GM18498 (cell line): ENCODE results near the gene CCL7.

Source experiments
- ATAC-seq: cut with Tn5 transposase; IDR thresholded peaks from one replicate; pipeline ENCODE4 v1.9.1; 2021; ENCODE audit warnings: mild to moderate bottlenecking, moderate library complexity; ENCODE audit not compliant: unreplicated experiment

The CCL7 gene

DNA sequence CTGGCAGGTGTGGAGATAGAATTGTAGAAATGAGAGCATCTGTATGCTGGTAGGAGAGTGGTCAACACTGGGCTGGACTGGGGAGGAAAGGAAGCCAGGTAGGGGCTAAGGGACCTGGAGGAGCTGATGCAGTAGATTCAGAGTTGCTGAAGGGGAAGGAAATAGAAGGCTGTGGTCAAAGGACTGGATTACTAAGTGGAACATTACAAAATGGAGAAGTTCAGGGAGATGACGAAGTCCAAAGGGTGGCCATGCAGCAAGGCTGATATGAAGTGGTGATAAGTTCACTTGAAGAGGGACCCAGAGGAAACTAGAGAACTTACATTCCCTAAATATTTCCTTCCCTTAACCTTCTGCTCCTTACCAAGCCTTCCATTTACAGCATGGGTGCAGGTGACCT is 23.6 kb upstream of the CCL7 start:
- no peak for ATAC-seq

DNA sequence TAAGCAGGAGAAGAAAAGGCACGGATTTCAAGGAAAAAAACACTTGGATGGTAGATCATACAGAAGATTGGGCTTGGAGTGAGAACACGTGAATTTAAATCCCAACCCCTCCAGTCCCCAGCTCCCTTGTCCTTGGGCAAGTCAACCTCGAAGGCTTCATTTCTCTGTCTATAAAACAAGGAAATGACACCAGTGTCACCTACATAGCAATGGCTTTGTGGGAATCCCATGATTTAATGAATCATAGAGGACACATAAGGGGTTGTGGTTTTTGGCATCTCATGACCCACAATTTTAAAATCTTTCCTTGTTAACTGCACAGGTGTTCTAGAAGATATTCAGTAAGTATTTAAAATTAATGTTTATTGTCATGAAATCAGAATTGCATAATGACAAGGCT is 23.1 kb upstream of the CCL7 start:
- no peak for ATAC-seq

GRCh38 chr17:34248511-34249024 is 21.5 kb upstream of the CCL7 start:
- no peak for ATAC-seq

GRCh38 chr17:34249061-34249460 is 21.0 kb upstream of the CCL7 start:
- no peak for ATAC-seq

GRCh38 chr17:34249478-34249877 is 20.5 kb upstream of the CCL7 start:
- ATAC-seq, result no peak

DNA sequence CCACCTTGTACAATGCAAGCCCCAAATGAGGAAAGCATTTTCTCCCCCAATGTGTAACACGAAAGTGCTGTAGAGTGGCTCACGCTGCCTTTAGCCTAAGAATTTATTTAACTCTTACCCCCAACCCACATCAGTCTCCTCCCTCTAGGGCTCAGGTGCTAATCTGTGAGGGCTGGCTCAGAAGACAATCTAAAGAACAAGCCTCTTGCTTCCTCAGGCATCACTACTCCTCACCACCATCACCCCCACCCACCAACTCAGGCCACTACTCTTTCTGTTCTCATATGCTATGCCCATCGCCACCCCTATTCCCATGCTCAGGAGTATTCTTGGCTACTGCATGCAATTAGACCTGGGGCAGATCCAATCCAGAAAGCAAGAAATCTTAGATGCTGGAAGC is 18.8 kb upstream of the CCL7 start:
- ATAC-seq, result no peak

- no peak for ATAC-seq
Observed at GRCh38 chr17:34252095-34252443, 18.0 kb upstream of the CCL7 start.

DNA sequence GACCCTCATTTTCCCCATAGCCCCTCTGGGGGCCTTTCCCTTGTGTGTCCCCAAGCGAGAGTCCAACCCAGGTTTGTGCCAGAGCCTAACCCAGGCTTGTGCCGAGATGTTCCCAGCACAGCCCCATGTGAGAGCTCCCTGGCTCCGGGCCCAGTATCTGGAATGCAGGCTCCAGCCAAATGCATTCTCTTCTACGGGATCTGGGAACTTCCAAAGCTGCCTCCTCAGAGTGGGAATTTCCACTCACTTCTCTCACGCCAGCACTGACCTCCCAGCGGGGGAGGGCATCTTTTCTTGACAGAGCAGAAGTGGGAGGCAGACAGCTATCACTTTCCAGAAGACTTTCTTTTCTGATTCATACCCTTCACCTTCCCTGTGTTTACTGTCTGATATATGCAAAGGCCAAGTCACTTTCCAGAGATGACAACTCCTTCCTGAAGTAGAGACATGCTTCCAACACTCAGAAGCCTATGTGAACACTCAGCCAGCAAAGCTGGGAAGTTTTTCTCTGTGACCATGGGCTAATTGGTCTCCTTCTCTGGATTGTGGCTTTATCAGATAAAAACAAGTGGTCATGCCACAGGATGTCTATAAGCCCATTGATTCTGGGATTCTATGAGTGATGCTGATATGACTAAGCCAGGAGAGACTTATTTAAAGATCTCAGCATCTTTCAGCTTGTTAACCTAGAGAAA is 17.4 kb upstream of the CCL7 start:
- ATAC-seq, result no peak

GRCh38 chr17:34253139-34253525 is 16.9 kb upstream of the CCL7 start:
- no peak for ATAC-seq

- ATAC-seq, result no peak
Observed at GRCh38 chr17:34254146-34254545, 15.9 kb upstream of the CCL7 start.

DNA sequence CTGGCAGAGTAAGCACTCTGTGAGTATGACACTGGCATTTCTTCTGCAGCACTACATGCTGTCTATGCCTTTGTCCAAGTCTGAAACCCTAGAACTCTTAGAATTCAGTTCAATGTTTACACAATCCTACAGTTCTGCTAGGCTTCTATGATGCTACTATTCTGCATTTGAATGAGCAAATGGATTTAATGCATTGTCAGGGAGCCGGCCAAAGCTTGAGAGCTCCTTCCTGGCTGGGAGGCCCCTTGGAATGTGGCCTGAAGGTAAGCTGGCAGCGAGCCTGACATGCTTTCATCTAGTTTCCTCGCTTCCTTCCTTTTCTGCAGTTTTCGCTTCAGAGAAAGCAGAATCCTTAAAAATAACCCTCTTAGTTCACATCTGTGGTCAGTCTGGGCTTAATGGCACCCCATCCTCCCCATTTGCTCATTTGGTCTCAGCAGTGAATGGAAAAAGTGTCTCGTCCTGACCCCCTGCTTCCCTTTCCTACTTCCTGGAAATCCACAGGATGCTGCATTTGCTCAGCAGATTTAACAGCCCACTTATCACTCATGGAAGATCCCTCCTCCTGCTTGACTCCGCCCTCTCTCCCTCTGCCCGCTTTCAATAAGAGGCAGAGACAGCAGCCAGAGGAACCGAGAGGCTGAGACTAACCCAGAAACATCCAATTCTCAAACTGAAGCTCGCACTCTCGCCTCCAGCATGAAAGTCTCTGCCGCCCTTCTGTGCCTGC is 15.2 kb upstream of the CCL7 start, which contains the start of gene CCL2:
TSS of gene CCL2 (plus strand) at position 635 of the 730 bp plus-strand sequence. CDS start at position 700, 65 bp downstream.
- ATAC-seq, result no peak

- ATAC-seq, result no peak
Observed at GRCh38 chr17:34255381-34255732, 14.7 kb upstream of the CCL7 start.

- ATAC-seq, result no peak
Observed at GRCh38 chr17:34255841-34256240, 14.2 kb upstream of the CCL7 start.

- no peak for ATAC-seq
Observed at GRCh38 chr17:34257299-34257985, 12.6 kb upstream of the CCL7 start.

DNA sequence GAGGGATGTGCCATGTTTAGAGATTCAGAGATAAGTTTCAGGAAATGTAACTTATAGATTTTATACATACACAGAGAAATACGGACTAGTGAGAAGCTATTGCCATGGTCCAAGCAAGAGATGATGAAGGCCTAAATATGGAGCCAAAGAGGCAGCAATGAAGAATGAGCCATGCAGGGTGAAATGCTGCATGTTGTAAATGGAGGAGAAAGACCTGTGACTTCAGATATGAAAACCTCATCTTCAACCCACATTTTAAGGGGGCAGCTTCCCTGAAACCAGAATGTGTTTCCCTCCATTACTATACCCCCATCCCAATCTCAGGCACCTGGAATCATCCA is 12.1 kb upstream of the CCL7 start:
- no peak for ATAC-seq

DNA sequence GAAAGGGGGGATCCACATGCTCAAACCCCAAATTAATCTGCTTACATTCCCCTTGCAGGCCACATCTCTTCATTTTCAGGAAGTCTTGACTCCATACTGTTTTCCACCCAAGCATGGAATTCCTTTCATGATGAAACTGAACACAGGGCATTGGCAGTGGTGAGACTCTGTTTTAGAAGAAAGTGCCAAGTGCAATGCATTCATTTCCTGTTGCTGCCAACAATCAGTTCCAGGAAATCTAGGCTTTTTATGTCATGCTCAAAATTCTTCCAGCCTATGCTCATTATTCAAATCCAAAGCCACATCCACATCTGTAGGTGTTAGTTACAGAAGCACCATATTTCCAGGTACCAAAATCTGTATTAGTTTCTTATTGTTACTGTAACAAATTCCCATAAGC is 10.9 kb upstream of the CCL7 start:
- no peak for ATAC-seq

- ATAC-seq, result no peak
Observed at GRCh38 chr17:34260861-34261260, 9.2 kb upstream of the CCL7 start.

DNA sequence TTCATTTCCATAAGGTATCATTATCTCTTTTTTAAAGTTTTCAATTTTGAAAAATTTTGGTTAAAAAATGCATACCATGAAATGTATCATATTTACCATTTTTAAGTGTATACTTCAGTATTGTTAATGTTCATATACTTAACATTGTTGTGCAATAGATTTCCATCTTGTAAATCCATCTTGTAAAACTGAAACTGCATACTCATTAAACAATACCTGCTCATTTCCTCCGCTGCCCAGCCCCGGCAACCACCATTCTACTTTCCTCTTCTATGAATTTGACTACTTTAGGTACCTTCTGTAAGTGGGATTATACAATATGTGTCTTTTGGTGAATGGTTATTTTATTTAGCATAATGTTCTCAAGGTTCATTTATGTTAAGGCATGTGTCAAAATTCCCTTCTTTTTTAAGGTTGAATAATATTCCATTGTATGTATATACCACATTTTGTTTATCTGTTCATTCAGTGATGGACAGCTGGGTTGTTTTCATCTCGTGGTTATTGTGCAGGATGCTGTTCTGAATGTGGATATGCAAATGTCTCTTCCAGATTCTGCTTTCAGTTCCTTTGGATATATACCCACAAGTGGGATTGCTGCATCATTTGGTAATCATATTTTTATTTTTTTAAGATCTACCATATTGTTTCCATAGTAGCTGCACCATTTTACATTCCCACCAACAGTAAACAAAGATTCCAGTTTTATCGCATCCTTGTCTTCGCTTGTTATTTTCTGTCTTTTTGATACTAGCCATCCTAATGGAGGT is 8.3 kb upstream of the CCL7 start:
- no peak for ATAC-seq

- ATAC-seq, result no peak
Observed at GRCh38 chr17:34265711-34266110, 4.3 kb upstream of the CCL7 start.

- ATAC-seq, result no peak
Observed at GRCh38 chr17:34275881-34276280, 5.9 kb downstream of the CCL7 start.

GRCh38 chr17:34276826-34277225 is 6.8 kb downstream of the CCL7 start:
- no peak for ATAC-seq
